GM18499 (cell line): ENCODE data around the gene IQSEC3.

Experiments
- ATAC-seq: cut with Tn5 transposase; IDR thresholded peaks from one replicate; pipeline ENCODE4 v1.9.1; 2021; ENCODE audit warnings: moderate number of reproducible peaks; ENCODE audit not compliant: insufficient read depth, unreplicated experiment

The IQSEC3 gene

DNA sequence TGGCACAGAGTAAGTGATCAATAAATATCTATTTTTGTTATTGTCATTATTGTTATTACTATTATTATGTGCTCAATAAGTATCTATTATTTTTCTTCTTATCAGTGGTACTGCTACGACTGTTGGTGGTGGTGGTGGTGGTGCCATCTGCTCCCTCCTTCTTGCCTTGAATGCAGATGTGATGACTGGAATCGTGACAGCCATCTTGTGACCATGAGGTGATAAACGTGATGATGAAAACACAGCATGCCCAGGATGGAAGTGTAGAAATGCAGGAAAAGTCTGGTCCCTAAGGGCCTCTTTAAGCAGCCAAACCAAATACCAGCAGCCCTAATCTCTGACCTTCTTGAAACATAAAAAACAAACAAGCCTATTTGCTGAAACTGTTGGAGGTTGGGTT lies 125.0 kb downstream of the IQSEC3 start:
- ATAC-seq: no peak

DNA sequence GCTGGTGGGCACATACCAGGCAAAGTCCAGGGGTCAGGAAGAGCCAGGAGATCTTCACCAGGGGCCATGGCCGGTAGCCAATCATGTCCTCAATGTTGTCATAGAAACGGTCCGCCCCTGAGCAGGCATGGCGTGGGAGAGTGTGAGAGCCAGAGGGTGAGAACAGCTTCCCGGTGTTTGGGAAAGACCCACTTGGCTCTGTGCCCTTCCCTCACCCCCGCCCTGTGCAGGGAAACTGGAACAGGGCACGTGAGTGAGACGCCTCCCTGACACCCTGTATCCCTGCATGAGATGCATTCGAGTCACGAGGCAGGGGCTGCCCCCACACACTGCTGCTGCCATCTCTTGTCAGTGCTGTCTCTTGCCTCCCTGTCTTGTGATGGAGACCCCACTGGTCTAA lies 126.7 kb downstream of the IQSEC3 start:
- no peak for ATAC-seq

DNA sequence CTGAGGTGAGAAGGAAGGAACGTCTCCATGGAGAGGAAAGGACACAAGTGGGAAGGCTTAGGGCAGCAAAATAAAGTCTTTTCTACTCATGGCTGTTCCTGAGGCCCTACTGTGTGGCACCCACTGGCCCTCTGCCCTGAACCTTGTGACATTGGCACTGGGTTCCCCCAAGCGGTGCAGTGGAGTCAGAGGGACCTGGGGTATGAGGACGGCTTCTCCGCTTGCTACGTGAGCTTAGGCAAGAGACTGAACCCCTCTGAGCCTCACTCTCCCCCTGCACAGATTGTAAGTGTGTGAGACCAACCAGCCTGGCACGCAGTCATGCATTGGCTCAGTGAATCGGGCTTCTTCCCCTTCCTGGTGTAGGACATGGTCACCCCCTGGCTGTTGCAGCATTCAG lies 127.7 kb downstream of the IQSEC3 start:
- no peak for ATAC-seq

DNA sequence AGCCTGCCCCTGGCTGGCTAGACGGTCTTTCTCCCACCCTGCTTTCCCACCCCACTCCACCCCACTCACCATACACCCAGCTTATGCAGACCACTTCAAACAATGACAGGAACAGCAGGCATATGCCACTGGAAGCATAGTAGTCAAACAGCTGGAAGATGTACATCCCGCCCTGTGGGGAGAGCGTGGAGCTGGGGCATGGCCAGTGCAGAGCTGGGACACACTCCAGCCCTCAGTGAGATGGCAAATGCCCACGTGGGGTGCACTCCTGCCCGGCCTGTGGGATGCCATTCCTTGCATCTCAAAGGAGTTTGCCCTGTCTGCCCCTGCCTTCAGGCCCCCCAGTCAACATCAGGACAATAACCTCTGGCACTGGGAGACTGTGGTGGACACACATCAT lies 128.6 kb downstream of the IQSEC3 start:
- ATAC-seq: no peak

DNA sequence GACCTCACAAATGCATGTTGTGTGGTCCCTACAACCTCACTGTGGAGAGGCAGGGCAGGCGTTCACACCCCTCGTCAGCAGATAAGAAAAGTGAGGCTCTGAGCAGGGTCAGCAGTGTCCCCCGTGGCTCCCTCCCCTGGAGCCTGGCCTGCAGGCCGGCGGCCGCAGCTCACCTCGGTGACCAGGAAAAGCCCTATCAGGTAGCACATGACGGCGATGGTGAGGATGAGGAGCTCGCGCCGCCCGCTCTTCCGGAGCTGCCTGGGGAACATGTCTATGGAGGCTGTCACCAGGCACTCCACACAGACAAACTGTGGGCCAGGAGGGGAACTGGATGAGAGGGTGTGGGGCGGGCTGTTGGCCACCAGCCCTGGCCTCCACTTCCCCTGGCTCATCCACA lies 129.4 kb downstream of the IQSEC3 start:
- no peak for ATAC-seq

DNA sequence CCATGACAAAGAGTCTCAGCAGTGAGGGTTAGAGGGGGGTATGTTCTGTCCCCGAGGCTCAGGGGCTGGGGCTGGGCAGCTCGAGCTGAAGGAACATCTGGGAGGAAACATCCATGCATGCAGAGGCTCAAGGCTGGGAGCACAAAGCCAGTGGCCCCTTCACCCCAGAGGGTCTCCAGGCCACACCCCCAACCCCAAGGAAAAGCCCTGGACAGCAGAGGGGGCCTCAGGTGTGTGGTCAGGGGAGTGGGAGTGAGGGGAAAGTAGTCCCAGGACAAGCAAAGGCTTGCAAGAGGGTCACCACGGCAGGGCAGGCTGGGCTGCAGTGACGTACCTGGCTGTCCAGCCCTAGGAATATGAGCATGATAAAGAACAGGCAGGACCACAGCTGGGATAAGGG lies 129.9 kb downstream of the IQSEC3 start:
- ATAC-seq: no peak

DNA sequence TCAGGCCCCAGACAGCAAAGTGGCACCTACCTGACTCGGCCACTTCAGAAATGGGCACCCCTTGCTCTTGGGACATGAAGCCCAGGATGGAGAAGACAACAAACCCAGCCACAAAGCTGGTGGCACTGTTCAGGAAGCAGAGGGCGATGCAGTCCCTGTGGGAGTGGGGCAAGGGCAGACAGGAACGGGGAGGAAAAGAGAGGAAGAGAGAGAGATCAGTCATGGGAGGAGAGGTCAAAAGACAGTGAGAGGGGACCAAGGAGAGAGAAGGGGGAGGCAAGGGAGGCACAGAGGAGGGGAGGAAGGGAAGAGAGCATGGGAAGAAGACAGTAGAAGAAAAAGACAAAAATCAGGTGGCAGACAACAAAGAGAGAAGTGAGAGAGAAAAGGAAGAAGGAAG lies 130.8 kb downstream of the IQSEC3 start:
- ATAC-seq: no peak

DNA sequence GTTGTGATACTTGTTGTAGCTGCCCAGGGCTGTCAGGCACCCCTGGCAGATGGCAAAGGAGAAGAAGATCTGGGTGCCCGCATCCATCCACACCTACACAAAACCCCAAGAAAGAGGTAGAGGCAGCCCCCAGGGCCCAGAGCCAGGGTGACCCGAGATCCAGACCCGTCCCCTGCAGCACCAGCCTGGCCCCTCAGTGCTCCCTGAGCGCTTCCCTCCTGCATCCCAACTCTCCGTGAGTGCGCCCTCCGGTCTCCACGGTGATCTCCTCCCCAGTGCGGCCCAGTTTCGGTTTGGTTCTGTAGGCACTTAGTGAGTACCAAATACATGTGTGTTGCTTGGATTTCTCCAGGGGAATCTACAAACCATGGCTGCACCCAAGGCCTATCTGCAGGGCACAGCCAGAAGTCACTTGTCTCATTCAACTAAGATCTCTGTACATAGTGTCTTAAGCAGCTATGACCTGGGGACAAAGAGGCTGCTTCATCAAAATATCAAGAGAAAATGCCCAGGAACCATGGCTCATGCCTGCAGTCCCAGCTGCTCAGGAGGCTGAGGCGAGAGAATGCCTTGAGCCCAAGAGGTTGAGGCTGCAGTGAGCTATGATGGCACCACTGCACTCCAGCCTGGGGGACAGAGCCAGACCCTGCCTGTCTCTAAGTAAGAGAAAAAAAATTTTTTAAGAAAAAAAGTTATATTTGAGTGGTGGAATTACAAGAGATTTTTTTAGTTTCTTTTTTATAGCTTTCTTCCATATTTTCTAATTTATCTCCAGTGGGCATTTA lies 131.5 kb downstream of the IQSEC3 start:
- ATAC-seq: no peak

DNA sequence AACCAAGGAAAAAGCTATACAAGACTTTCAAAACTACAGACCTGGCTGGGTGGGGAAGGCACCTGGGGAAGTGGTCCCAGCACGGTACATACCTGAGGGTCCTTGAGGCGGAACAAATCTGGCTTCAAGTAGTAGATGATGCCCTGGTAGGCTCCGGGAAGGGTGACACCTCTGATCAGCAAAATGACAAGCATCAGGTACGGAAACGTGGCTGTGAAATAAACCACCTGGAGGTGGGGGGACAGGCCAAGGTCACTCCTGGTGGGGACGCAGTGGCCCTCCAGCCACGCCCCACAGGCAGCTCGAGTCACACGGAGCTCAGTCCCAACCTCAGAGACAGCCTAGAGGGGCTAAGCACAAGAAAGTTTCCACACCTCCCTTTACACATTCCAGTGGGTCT lies 132.1 kb downstream of the IQSEC3 start:
- ATAC-seq: no peak

DNA sequence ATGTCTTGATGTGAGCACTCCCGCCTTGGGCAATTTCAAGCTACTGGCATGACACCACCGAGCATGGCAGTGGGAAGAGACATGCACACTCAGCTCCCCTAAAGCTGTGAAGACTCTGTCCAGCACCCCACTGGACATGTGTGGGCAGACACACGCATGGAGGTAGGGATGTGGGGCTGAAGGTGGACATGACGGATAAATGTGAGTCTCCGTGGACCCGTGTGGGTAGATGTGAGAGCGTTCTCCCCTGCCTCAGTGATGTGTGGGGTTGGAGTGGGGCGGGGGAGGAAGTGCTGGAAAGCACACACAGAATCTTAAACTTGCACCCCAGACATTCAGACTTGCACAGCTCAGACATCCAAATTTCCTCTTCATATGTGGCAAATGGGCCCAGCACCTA lies 134.8 kb downstream of the IQSEC3 start:
- no peak for ATAC-seq

DNA sequence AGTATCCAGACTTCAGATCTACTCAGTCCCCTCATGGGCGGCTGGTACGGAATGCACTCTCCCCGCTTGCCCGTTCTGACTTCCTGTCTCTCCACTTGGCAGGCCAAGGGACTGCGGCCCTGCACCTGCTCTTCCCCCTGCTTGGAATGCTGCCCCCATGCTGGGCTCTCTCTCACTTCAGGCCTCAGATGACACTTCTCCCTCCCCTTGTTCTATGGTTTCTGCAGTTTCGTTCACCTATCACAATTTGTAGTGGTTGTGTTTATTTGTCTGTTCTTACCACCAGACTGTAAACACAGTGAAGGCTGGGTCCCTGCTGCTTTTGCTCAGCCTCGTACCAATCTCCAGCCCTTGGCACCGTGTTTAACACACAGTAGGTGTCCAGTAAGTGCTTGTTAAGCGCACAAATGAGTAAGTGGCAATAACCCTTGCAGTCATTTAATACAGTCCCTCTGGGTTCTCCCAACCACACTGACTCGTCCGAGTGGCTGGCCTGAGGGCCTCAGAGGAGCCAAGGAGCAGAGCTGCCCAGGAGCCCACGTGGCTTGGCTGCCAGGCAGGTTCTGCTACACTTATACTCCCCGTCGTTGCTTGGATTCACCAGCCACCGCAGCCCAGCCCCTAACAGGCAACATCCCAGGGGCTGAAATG lies 135.6 kb downstream of the IQSEC3 start:
- no peak for ATAC-seq

DNA sequence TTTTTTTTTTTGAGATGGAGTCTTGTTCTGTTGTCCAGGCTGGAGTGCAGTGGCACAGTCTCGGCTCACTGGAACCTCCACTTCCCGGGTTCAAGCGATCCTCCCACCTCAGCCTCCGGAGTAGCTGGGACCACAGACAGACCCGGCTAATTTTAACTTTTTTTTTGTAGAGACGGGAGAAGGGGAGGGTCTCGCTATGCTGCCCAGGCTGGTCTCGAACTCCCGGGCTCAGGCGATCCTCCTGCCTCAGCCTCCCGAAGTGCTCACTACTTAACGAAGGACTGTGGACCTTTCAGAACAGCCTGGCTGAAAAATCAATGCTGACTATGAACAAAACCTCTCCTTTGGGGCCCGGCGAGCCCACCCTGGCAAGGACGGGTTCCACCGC lies 136.5 kb downstream of the IQSEC3 start:
- no peak for ATAC-seq

DNA sequence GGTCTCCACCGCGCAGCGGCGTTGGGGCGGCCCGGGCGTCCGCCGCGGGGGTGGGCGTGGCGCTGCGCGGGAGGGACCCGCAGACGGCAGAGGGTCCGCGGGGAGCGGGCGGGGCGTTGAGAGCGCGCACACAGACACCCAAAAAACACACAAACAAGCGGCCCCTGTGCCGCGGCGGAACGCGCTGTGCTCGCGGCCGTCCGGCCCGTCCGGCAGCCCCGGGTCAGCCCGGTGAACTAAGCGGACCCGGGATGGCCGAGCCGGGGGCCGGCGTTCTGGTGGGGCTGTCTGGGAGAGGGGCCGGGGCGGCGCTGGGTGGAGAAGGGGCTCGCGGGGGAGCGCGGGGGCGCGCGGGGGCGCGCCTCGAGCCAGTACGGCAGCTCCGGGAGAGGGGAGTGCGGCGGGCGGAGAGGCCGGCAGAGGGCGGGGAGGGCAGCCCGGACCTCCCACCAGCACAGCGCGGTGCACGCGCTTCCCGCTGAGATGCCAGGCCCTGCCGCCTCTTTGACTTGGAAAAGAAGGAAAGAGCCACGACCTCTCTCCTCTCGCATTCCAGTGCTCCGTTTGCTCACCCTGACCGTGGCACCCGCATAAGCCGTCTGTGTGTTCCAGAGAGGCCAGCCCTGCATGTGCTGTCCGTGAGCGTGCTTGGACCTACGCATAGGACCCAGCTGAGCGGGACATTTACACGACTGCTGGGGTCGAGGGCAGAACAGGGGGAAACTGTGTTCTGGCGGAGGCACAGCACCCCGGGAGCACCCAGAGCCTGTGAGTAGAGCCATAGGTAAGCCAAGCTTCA lies 137.1 kb downstream of the IQSEC3 start:
- ATAC-seq: no peak

DNA sequence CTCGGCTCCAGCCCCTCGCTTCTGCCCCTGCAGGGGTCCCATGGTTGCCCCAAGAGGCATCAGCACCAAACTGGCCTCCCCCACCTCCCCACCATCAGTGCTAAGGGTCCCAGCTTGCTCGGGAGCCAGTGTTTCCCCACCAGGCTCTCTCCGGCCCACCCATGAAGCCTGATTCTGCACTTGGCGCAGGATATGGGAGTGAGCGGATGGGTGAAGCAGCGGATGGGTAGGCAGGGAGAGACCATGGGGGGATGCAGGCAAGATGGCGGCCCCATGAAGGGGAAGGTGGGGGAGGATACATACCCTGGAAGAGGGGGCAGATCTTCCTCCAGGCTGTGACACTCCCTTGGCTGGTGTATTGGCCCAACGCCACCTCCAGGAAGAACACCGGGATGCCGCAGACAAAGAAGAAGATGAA lies 137.7 kb downstream of the IQSEC3 start:
- no peak for ATAC-seq

DNA sequence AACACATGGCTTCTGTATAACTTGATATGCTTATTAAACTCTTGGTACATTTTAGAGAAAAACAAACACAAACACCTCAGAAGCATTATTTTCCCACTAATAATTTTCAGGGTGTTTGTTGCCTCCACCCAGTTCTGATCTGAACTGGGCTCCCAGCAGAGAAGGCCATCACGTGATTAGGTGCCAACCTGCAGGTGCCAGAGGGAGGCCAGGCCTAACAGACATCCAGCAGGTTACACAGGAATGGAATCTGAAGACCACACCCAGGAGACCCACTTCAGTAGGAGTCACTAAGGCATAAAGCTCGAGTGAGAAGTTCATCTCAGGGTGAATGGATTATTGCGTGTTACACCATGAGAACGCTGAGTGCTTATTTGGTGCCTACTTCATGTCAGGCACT lies 138.5 kb downstream of the IQSEC3 start:
- ATAC-seq: no peak

DNA sequence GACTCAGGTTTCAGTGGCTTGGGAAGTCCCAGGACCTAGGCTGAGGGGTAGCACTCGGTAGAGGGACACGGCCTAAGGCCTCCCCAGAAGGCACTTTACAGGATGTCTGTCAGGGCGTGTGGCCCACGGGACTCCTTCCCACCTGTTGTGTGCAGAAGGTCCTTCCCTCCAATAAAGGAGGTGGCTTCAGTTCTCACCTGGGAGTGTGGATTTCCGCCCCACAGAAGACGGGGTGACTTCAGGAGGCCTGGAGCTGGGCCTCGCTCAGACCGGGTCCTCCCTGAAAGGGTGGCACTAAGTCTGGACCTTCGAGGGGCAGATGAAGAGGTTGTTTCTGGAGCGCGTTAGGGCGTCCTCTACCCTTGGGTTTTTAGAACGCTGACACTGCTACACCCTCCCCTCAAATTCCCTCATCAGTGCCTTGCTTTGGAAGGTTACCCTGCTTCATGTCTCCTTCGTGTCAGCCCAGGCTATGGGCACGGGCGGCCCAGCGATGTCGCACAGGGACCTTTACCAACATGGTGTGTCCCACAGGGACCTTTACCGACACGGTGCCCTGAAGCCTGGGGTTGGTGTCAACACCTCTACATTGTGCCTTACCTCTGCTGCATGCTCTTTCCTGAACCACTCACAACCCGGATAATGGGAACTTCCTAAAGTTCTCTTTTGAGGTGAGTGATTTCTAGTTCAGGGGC lies 140.3 kb downstream of the IQSEC3 start:
- no peak for ATAC-seq

DNA sequence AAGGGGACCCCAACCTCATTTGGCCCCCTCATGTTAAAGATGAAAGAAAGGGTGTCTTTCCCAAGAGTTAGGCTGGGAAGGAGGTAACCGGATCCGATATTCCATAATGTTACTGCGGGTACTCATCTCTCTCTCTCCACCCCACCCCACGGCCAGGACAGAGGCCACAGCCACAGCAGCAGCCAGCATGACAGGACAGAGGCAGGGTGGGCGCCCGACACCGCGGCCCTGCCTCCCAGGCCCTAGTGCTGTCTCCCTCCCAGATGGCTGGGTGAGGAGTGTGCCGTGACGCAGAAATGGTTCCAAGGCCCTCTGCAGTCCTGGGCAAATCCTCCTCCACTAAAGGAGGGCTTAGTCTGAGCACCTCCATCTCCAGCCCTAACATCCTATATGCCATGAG lies 141.2 kb downstream of the IQSEC3 start:
- no peak for ATAC-seq

DNA sequence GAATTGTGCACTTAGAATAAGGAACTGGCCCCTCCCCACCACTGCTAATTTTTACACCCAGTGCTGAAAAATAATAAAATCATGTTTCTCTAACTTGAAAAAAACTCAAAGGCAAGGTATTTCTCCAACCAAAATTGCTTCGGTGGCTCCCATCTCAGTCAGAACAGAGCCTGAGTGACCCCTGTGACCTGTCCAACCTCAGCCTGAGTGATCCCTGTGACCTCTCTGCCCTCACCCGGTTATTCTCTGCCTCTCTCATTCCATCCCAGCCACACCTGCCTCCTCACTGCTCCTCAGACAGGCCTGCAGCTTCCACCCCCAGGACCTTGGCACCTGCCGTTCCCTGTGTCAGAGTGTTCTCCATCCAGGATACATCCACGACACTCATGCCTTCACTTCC lies 142.2 kb downstream of the IQSEC3 start:
- no peak for ATAC-seq

DNA sequence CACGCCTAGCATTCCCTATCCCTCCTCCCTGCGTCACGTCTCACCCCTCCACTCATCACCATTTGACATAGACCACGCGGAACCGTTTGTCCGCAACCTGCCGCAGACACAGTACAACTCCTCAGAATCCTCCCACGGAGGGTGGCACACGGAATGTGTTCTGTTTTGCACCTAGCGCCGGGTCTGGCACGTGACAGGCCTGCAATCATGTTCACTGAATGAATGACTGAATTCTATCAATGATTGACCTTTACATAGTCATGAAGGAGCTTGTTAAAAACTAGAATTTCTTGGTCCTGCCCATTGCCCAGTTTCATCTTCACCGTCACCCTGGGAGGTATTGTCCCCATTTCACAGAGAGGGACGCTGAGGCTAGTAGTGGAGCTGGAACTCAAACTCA lies 142.7 kb downstream of the IQSEC3 start:
- ATAC-seq: no peak

DNA sequence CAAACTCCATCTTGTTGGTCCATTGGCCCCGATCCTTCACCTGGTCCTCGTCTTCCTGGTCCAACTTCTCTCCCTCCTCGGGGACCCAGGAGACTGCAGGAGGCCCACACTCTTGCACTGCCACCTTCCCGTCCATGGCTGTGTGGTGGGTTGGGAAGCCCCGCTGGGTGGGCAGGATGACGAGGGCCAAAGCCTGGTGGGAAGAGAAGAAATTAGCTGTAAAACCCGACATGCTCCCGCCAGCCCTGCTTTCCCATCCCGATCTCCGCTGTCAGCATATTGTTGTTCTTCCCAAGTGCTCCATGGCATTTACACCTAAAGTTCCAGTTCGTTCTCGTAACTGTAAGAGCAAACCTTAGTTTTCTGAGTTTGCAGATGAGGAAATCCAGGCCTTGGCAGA lies 143.3 kb downstream of the IQSEC3 start:
- ATAC-seq: no peak
